Measurements from ENCODE around the gene C12orf56. TPM values are rescaled to one million over a fixed set of nuclear protein-coding genes. Genes with fewer than 3 reads are reported as not detected.
"Not testable (repeated sequence)": the region's sequence is repeated elsewhere in the genome, so short reads cannot be mapped to it uniquely, and the experiment has no call there.

The C12orf56 gene
- total and polyA plus RNA-seq, 3 donors from 2014 or later: 4.2 to 21.8 (median 13.1) TPM

- TF ChIP-seq POLR2A (IDR thresholded peaks at IDR 0.05): no peak
- peaks cover 6% of the 10 kb centered on the region for H3K4me1 ChIP-seq
- no peaks in the 10 kb centered on the region for H3K36me3 ChIP-seq (ENCODE audit: low read depth, missing control alignments)
- no peaks in the 10 kb centered on the region for H3K27me3 ChIP-seq
- no peaks in the 10 kb centered on the region for H3K9me3 ChIP-seq
- peak overlapping the region in 1 of 2 donors; percentile 5 for H3K27ac ChIP-seq
- H3K4me3 ChIP-seq: no peak overlapping the region
- no peak for DNase-seq
- intact Hi-C loops (cut with DNase I; ENCODE audit: low total_unique reads): no loop called here
- WGBS, 2 donors: 68 to 72% methylated on average over 5 of the region's 5 CpGs
These were observed 172.0 kb downstream of the C12orf56 start for GRCh38 chr12:64218597-64218996.

- H3K4me1 ChIP-seq; intact Hi-C loops (cut with DNase I; ENCODE audit: low total_unique reads); H3K27me3 ChIP-seq; DNase-seq; H3K27ac ChIP-seq; H3K9me3 ChIP-seq; H3K4me3 ChIP-seq; H3K36me3 ChIP-seq (ENCODE audit: low read depth, missing control alignments): not testable (repeated sequence)
- WGBS, 2 donors: 91 to 98% methylated on average over 7 of the region's 7 CpGs
These were observed 172.9 kb downstream of the C12orf56 start for GRCh38 chr12:64217643-64218042.

- H3K27me3 ChIP-seq: no peaks in the 10 kb centered on the region
- H3K9me3 ChIP-seq: no peaks in the 10 kb centered on the region
- intact Hi-C loops (cut with DNase I; ENCODE audit: low total_unique reads): no loop called here
- DNase-seq: no peak
- H3K4me1 ChIP-seq: peaks cover 2% of the 10 kb centered on the region
- H3K27ac ChIP-seq: no peak overlapping the region
- no peaks in the 10 kb centered on the region for H3K36me3 ChIP-seq (ENCODE audit: low read depth, missing control alignments)
- TF ChIP-seq POLR2A (IDR thresholded peaks at IDR 0.05): no peak
- TF ChIP-seq CTCF (IDR thresholded peaks at IDR 0.05): no peak
- H3K4me3 ChIP-seq: no peak overlapping the region
These were observed 174.3 kb downstream of the C12orf56 start for GRCh38 chr12:64216239-64216638.

Small RNAs within 50 kb of the gene (small RNA-seq; reads per million reads assigned to genes)
- gene RF01210: 0 reads per million in 2 donors
- 0 reads per million in 2 donors for gene RNU5A-7P

Other genes with a start within 250 kb of the C12orf56 start
- gene KICS2, start 168.5 kb downstream of the C12orf56 start, total RNA-seq: 10 to 100 TPM; 20.5 to 27.9 TPM
- 7.9 TPM for gene KICS2, start 168.5 kb downstream of the C12orf56 start, polyA plus RNA-seq (ENCODE audit: insufficient read depth, low read depth, low replicate concordance)
- gene XPOT, start 13.6 kb upstream of the C12orf56 start, total RNA-seq: 10 to 100 TPM; 43.5 to 46.8 TPM
- gene XPOT, start 13.6 kb upstream of the C12orf56 start, polyA plus RNA-seq (ENCODE audit: insufficient read depth, low read depth, low replicate concordance): 47.5 TPM
- gene TBK1, start 61.4 kb upstream of the C12orf56 start, total RNA-seq: 10 to 100 TPM; 47.6 to 48.3 TPM
- 32.0 TPM for gene TBK1, start 61.4 kb upstream of the C12orf56 start, polyA plus RNA-seq (ENCODE audit: insufficient read depth, low read depth, low replicate concordance)
- gene RASSF3, start 219.7 kb upstream of the C12orf56 start, total RNA-seq: 10 to 100 TPM; 20.3 to 26.4 TPM
- 27.5 TPM for gene RASSF3, start 219.7 kb upstream of the C12orf56 start, polyA plus RNA-seq (ENCODE audit: insufficient read depth, low read depth, low replicate concordance)